Middle frontal gyrus (tissue), 1 donor: ENCODE results near the gene SMPD2.

Experiments used
- DNase-seq: peaks from one replicate; pipeline ENCODE4 v3.0.0-alpha.2; 2015; ENCODE audit warnings: low spot score; ENCODE audit errors: extremely low spot score

SMPD2 gene

DNA sequence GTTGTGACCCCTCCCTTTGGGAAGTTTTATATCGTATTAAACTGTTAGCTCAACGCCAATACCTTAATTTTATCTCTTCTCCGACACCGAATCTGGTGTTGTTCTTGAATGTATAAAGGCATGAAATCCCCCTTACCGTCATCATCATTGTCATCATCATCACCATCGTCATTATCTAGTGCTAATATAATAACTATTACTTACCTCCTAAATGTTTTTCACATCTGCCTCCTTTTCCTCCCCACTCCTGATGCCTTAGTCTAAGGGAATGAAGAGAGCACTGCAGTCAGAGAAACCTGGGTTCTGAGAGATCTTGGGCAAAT is 43.2 kb downstream of the SMPD2 start:
- DNase-seq = no peak

DNA sequence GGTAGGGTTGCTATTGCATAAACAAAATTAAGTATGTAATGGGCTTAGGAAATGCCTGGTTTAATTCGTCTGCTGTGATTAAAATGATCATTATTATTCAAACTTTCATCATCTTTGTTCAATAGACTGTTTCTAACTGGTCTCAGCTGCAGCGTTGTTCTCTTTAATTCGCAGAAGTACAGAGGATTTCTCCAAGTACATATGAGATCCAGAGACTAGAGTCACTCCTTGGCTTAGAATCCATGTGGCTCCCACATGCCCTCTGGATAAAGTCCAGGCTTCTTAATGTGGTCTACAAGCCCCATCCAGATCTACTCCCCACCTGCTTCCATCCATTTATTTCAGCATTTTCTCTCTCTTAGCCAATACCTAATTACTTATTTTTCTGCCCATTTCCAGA is 43.6 kb downstream of the SMPD2 start:
- no peak for DNase-seq

DNA sequence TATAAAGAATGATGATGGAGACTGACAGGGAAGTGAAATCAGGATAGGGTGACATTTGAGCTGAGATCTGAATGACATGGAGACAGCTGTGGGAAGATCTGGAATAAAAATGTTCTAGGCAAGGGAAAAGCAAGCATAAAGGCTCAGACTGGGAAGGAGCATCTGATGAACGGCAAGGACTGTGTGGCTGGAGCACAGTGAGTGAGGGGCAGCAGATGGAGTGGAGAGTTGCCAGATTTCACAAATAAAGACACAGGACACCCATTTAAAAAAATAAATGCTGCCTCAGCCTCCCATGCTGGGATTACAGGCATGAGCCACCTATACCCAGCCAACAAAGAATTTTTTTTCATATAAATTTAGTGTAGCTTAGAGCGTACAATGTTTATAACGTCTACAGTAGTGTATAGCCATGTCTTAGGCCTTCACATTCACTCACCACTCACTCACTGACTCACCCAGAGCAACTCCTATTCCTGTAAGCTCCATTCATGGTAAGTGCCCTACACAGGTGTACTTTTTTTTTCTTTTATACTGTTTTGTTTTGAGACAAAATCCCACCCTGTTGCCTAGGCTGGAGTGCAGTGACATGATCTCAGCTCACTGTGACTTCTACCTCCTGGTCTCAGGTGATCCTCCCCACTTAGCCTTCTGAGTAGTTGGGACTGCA is 44.9 kb downstream of the SMPD2 start:
- DNase-seq = no peak

- no peak for DNase-seq
These were observed 45.5 kb downstream of the SMPD2 start for GRCh38 chr6:109486068-109486467.

- no peak for DNase-seq
These were observed 47.5 kb downstream of the SMPD2 start for GRCh38 chr6:109488001-109488400.

- DNase-seq = no peak
These were observed 50.2 kb downstream of the SMPD2 start for GRCh38 chr6:109490713-109491112.

- DNase-seq = no peak
These were observed 50.8 kb downstream of the SMPD2 start for GRCh38 chr6:109491207-109491938.
